Psoas muscle (tissue), 8 donors: ENCODE results near the gene MLH3. TPM values are rescaled to one million over a fixed set of nuclear protein-coding genes. Genes with fewer than 3 reads are reported as not detected.

Experiments used
- ATAC-seq, 4 donors: fragments of 200-7000 bp; cut with Tn5 transposase; one replicate each; pipeline ENCODE4 v1.9.1; 2020; ENCODE audit warnings: moderate library complexity in 3 of 4, mild to moderate bottlenecking in 2 of 4
- DNase-seq, 2 donors: peaks; one replicate each; pipeline ENCODE4 v3.0.0-alpha.2; 2020
- H3K27ac ChIP-seq: fragments of 200-600 bp; one replicate; pipeline ENCODE4 v1.8.0; 2022
- H3K27me3 ChIP-seq, 3 donors: fragments of 200-600 bp in 1 of 3; one replicate each; pipeline versions ENCODE4 v1.6.1 to v1.8.0; 2013 to 2022; ENCODE audit warnings: low read length in 2 of 3, mild to moderate bottlenecking in 2 of 3, moderate library complexity in 1 of 3; ENCODE audit not compliant: insufficient read depth in 3 of 3
- H3K36me3 ChIP-seq, 2 donors: fragments of 200-600 bp in 1 of 2; one replicate each; pipeline versions ENCODE4 v1.6.1 to v1.8.0; 2013 to 2022; ENCODE audit warnings: low read depth in 1 of 2, mild to moderate bottlenecking in 1 of 2, moderate library complexity in 1 of 2; ENCODE audit not compliant: insufficient read depth in 1 of 2
- H3K4me1 ChIP-seq: fragments of 200-600 bp; one replicate; pipeline ENCODE4 v1.8.0; 2022
- H3K4me3 ChIP-seq: fragments of 200-600 bp; one replicate; pipeline ENCODE4 v1.8.0; 2022; ENCODE audit warnings: mild to moderate bottlenecking
- H3K9me3 ChIP-seq: fragments of 200-600 bp; one replicate; pipeline ENCODE4 v1.8.0; 2022
- WGBS, 3 donors: extraction: QIAGEN DNeasy Blood & Tissue Kit; methylation state at CpG; one replicate each; pipeline versions ENCODE4 v1.1.6 to v1.1.7; 2013; 5-methylcytosine and 5-hydroxymethylcytosine counted together
- intact Hi-C, 2 donors: fragments of 100-400 bp; cut with DNase I; formaldehyde crosslinking; loops; one replicate each; pipeline versions ENCODE4 v1.11.0 to v1.14.2; 2022
- polyA plus RNA-seq, 3 donors: library from polyadenylated mRNA; stranded (reverse); fragments of 200-250 nt; gene quantifications; one replicate each; pipeline ENCODE4 v1.2.3, GENCODE V29; 2013
- total RNA-seq, 4 donors: library from RNA; stranded (reverse); fragmentation: NEBNext Ultra II Directional in 2 of 4; extraction: Animal tissue kit (Norgen Biotek cat#: 25700) in 2 of 4; gene quantifications; one replicate each; pipeline versions ENCODE4 v1.2.1 to v1.2.4, GENCODE V29; 2021 to 2023
- TF ChIP-seq, protein P1 (sequence below): fragments of 200-600 bp; IDR thresholded peaks from one replicate; pipeline ENCODE4 v1.8.0; 2022; ENCODE audit warnings: antibody characterized with exemption
- donor health status: healthy with polysubstance abuse.
- donor health status: DM: no; HTN: no; CAD: no; lungs with moderate emphysema.
- donor health status: Bipolar disorder and iron deficiency.
- donor health status: healthy.
- donor health status: DM: yes; HTN: yes; CAD: no.
- donor health status: DM: no; HTN: no; CAD: no.
- donor health status: DM: no; HTN: no; CAD: no.
- donor health status: DM: yes; HTN: yes; CAD: no.

Gene MLH3
- total and polyA plus RNA-seq, 7 donors, result 7.9 to 24.1 (median 15.7) TPM

DNA sequence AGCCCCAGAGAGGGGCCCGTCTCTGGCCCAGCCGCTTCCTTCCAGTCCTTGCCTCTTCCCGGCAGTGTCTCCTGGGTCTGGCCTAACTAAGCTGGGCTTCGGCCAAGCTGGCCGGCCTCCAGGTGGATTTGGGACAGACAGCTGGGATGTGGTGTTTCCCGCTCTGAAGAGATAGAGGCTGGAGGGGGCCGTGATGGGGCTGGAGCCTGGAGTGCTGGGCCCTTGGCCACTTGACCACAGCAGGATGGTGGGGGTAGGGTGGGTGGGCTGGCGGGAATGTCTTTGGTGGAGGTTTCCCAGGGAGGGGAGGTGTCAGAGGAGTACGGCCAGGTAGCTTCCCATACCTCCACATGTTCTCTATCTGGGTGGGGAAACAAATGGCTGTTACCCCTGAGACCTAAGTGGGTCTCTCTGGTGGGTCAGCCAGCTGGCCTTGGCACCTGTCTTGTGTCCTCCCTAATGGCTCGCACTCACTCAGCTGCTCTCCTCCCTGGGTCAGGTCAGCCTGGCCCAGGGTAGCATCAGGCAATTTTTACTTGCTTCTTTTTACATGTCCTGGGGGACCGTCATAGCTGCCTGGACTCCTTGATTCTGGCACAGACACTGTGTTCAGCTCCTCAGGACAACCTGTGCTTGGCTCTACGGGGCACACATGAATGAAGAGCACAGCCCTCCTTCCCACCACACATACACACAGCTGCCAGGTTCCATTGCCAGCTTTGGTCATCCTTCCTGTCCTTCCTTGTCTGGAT, 76.0 kb downstream of the MLH3 start:
- H3K9me3 ChIP-seq, result no peaks in the 10 kb centered on the region
- ATAC-seq, result peak; percentile 11 to 53 (median 36)
- H3K4me3 ChIP-seq, result no peak overlapping the region
- TF ChIP-seq, protein P1, sequence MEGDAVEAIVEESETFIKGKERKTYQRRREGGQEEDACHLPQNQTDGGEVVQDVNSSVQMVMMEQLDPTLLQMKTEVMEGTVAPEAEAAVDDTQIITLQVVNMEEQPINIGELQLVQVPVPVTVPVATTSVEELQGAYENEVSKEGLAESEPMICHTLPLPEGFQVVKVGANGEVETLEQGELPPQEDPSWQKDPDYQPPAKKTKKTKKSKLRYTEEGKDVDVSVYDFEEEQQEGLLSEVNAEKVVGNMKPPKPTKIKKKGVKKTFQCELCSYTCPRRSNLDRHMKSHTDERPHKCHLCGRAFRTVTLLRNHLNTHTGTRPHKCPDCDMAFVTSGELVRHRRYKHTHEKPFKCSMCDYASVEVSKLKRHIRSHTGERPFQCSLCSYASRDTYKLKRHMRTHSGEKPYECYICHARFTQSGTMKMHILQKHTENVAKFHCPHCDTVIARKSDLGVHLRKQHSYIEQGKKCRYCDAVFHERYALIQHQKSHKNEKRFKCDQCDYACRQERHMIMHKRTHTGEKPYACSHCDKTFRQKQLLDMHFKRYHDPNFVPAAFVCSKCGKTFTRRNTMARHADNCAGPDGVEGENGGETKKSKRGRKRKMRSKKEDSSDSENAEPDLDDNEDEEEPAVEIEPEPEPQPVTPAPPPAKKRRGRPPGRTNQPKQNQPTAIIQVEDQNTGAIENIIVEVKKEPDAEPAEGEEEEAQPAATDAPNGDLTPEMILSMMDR, result no peak
- DNase-seq, result peak; percentile 89 to 95
- no peaks in the 10 kb centered on the region for H3K27me3 ChIP-seq
- peaks cover 45% of the 10 kb centered on the region for H3K4me1 ChIP-seq
- H3K36me3 ChIP-seq, result no peaks in the 10 kb centered on the region
- intact Hi-C loops, result no loop called here
- peak overlapping the region; percentile 55 for H3K27ac ChIP-seq
- 32 to 44% (median 33%) methylated on average over 12 of the region's 12 CpGs for WGBS, 3 donors

DNA sequence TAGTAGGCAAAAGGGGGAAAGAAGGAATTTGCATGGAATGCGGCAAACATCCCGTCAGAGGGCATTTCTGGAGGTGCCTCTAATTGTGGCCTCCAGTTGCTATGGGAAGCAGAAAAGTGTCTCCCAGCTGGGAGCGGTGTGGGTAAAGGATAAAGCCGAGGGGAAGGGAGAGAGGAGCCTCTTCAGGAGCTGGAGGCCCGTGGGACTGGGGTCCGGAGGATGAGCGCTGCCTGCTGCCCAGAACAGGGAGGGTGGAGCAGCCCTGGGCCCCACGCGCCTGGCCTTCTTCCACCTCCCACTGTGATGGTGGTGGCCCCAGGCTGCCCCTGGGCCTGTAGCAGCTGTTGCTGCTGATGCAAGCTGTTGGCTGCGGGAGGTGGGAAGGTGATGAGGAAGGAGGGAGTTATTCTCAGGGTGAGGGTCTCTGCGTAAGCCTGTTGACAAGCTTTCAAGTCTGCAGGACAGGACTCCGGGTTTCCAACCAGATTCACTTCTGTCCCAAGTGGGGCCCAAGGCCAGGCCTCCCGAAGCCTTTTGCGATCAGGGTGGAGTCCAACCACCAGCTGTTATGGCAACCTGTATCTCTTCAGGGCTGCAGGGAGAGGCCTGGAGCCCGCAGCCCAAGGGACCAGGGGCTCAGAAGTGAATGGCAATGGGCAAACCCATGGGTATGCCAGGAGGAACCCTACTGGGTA, 76.8 kb downstream of the MLH3 start:
- WGBS, 3 donors, result 56 to 65% (median 65%) methylated on average over 15 of the region's 15 CpGs
- Histone ChIP-seq H3K27me3 (no peaks in the 10 kb centered on the region), H3K27ac (peak overlapping the region; percentile 55), H3K4me3 (no peak overlapping the region), H3K9me3 (no peaks in the 10 kb centered on the region), H3K36me3 (no peaks in the 10 kb centered on the region), H3K4me1 (peaks cover 38% of the 10 kb centered on the region)
- ATAC-seq (peak in 3 of 4 donors; percentile 24 to 39 (median 30)), DNase-seq (peak in 1 of 2 donors; percentile 88)
- intact Hi-C loops, result no loop called here
- TF ChIP-seq, protein P1, result no peak

DNA sequence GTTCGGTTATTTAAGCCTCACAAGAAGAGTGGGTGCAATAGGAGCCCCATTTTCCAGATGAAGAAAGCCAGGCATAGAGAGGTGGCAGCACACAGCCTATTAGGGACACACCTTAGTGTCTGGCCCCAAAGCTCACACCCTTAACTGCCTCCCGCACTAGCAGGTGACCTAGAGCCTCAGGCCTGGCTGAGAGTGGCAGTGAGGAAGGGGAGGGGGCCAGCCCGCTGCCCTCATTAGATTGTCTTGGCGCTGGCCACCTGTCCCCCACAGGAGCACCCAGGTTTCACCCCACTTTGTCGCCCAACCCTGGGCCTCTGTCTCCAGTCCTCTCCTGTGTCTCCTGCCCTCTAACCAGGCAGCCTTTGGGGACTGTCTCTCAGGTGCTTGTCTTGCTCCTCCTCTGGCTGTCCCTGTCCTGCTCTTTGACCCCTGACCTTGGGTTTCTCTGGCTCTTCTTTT, 77.3 kb downstream of the MLH3 start:
- Histone ChIP-seq H3K36me3 (no peaks in the 10 kb centered on the region), H3K4me3 (no peak overlapping the region), H3K4me1 (peaks cover 33% of the 10 kb centered on the region), H3K27ac (peak overlapping the region; percentile 55), H3K27me3 (no peaks in the 10 kb centered on the region), H3K9me3 (no peaks in the 10 kb centered on the region)
- ATAC-seq (no peak), DNase-seq (no peak)
- WGBS, 3 donors, result 88 to 92% (median 90%) methylated on average over 5 of the region's 5 CpGs
- intact Hi-C loops, result no loop called here
- TF ChIP-seq, protein P1, result no peak

DNA sequence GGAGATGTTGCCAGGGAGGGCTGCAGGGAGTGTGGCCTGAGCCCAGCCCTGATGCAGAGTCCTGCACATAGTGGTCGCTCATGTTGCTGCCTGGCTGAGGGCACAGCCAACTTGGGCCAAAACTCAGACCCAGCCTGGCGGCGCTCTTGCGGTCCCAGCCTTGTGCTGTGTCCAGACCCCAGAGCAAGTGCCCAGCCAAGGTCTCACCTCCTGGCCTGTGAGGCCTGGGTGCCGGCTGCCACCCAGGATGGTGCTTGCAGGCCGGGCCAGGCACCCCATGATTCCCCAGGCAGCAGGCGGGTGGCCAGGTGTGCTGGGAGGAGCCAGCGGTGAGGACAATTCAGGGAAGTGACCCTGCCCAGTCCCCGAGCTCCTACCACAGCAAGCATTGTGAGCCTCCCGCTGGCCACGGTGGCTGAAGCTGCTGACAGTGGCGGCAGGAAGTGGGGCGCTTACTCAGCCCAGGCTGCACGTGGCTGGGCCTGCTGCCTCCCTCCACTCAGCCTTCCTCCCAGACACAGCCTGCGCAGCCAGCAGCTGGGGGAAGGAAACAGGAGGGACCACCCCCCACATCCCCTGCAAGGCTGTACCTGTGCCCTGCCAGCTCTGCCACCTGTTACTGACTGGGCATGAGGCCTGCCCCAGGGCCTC, 78.1 kb downstream of the MLH3 start:
- TF ChIP-seq, protein P1, result no peak

More for the DNA sequence above, 78.1 kb downstream of the MLH3 start:
- ATAC-seq, result peak; percentile 45 to 71 (median 54)
- H3K27ac ChIP-seq, result peak overlapping the region; percentile 55
- intact Hi-C loops, result no loop called here
- 58 to 67% (median 61%) methylated on average over 15 of the region's 15 CpGs for WGBS, 3 donors
- peaks cover 25% of the 10 kb centered on the region for H3K4me1 ChIP-seq
- H3K9me3 ChIP-seq, result no peaks in the 10 kb centered on the region
- DNase-seq, result peak; percentile 73 to 84
- no peaks in the 10 kb centered on the region for H3K27me3 ChIP-seq
- H3K36me3 ChIP-seq, result no peaks in the 10 kb centered on the region
- no peak overlapping the region for H3K4me3 ChIP-seq
